Measurements from ENCODE around the gene RALA. TPM values are rescaled to one million over a fixed set of nuclear protein-coding genes. Genes with fewer than 3 reads are reported as not detected.

RALA gene
- total and polyA plus RNA-seq, 2 of the 13 experiments (the other 11 are each of a cell fraction or from before 2014, with no cell fraction given) = 11.8 to 19.5 TPM

DNA sequence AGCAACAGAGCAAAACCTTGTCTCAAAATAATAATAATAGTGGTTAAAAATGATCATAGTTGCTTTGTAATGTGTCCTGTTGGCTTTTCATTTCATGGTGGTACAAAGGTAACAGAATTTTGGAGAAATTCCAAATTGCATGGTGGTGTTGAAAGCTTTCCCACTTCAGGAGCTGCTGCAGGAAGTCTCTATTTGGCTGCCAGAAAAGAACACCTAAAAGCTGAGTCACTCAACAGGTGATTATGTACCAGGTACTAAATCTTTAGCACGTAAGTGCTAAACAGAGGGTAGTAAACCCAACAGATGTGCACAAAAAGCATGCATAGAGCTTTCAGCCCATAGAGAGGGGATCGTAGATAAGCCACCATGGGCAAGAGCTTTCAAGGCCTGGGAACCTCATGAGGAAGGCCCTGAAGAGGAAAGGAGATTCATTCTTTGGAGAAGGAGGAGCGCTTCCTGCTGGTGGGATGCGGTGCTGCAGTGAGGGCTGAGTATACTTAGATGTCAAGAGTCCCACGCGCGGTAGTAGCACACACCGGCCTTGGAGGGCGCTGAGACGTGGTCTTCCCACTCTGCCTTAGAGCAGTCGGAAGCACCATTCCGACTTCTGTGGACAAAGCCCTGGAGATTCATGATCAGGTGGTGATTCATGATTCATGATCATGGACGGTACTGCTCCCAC lies 118.7 kb downstream of the RALA start:
- no peak overlapping the region for H3K4me3 ChIP-seq (replicated peaks in 1 of 3; ENCODE audit: insufficient read depth in 1 of 3, low read depth in 2 of 3, low read length in 3 of 3)
- H3K4me1 ChIP-seq (ENCODE audit: insufficient read depth, low read length) = no peaks in the 10 kb centered on the region
- no peaks in the 10 kb centered on the region for H3K79me2 ChIP-seq (ENCODE audit: insufficient read depth, low read length)
- ChIA-PET CTCF (ENCODE audit: low intra/inter-chr PET ratio, low total read pairs) (no interaction called here), POLR2A (no interaction called here)
- H2AFZ ChIP-seq (ENCODE audit: low read length) = no peak overlapping the region
- intact Hi-C loops (cut with micrococcal nuclease; ENCODE audit: unreplicated experiment) (no loop called here), in situ Hi-C loops (cut with HindIII; ENCODE audit: extremely low pct_ligation_motif_present, low pct_unique_long_range_greater_than_20kb) (no loop called here)
- no peaks in the 10 kb centered on the region for H4K20me1 ChIP-seq (ENCODE audit: insufficient read depth, low read length)
- WGBS (ENCODE audit: low lambda C conversion rate) = 83% methylated on average over 9 of the region's 13 CpGs
- no peaks in the 10 kb centered on the region for H3K27me3 ChIP-seq (ENCODE audit: control insufficient read depth in 1 of 2, insufficient read depth in 2 of 2, low read length in 2 of 2)
- FAIRE-seq (no peak), ATAC-seq (peak; percentile 59), DNase-seq (ENCODE audit: low spot score) (no peak)
- no peaks in the 10 kb centered on the region for H3K36me3 ChIP-seq (replicated peaks in 1 of 2; ENCODE audit: control insufficient read depth in 1 of 2, insufficient read depth in 2 of 2, low read length in 2 of 2)
- BruUV-seq (replicated peaks) = no TSS peak
- no peak overlapping the region for H3K4me2 ChIP-seq (ENCODE audit: low read depth, low read length)
- H3K9me3 ChIP-seq (ENCODE audit: low read length) = no peaks in the 10 kb centered on the region
- no peak overlapping the region for H3K9ac ChIP-seq (ENCODE audit: insufficient read depth, low read depth, low read length)
- TF ChIP-seq, protein P1, sequence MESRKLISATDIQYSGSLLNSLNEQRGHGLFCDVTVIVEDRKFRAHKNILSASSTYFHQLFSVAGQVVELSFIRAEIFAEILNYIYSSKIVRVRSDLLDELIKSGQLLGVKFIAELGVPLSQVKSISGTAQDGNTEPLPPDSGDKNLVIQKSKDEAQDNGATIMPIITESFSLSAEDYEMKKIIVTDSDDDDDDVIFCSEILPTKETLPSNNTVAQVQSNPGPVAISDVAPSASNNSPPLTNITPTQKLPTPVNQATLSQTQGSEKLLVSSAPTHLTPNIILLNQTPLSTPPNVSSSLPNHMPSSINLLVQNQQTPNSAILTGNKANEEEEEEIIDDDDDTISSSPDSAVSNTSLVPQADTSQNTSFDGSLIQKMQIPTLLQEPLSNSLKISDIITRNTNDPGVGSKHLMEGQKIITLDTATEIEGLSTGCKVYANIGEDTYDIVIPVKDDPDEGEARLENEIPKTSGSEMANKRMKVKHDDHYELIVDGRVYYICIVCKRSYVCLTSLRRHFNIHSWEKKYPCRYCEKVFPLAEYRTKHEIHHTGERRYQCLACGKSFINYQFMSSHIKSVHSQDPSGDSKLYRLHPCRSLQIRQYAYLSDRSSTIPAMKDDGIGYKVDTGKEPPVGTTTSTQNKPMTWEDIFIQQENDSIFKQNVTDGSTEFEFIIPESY (CRISPR knock-in tag; IDR thresholded peaks at IDR 0.05) = peak; percentile 14; the same call in 1 of the 2 replicates
- TF ChIP-seq, protein P2, sequence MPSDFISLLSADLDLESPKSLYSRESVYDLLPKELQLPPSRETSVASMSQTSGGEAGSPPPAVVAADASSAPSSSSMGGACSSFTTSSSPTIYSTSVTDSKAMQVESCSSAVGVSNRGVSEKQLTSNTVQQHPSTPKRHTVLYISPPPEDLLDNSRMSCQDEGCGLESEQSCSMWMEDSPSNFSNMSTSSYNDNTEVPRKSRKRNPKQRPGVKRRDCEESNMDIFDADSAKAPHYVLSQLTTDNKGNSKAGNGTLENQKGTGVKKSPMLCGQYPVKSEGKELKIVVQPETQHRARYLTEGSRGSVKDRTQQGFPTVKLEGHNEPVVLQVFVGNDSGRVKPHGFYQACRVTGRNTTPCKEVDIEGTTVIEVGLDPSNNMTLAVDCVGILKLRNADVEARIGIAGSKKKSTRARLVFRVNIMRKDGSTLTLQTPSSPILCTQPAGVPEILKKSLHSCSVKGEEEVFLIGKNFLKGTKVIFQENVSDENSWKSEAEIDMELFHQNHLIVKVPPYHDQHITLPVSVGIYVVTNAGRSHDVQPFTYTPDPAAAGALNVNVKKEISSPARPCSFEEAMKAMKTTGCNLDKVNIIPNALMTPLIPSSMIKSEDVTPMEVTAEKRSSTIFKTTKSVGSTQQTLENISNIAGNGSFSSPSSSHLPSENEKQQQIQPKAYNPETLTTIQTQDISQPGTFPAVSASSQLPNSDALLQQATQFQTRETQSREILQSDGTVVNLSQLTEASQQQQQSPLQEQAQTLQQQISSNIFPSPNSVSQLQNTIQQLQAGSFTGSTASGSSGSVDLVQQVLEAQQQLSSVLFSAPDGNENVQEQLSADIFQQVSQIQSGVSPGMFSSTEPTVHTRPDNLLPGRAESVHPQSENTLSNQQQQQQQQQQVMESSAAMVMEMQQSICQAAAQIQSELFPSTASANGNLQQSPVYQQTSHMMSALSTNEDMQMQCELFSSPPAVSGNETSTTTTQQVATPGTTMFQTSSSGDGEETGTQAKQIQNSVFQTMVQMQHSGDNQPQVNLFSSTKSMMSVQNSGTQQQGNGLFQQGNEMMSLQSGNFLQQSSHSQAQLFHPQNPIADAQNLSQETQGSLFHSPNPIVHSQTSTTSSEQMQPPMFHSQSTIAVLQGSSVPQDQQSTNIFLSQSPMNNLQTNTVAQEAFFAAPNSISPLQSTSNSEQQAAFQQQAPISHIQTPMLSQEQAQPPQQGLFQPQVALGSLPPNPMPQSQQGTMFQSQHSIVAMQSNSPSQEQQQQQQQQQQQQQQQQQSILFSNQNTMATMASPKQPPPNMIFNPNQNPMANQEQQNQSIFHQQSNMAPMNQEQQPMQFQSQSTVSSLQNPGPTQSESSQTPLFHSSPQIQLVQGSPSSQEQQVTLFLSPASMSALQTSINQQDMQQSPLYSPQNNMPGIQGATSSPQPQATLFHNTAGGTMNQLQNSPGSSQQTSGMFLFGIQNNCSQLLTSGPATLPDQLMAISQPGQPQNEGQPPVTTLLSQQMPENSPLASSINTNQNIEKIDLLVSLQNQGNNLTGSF (CRISPR knock-in tag; IDR thresholded peaks at IDR 0.05) = no peak
- TF ChIP-seq CTCF (CRISPR knock-in tag; IDR thresholded peaks at IDR 0.05) (peak; percentile 38), ZNF343 (CRISPR knock-in tag; IDR thresholded peaks at IDR 0.05) (no peak), STAG1 (CRISPR knock-in tag; IDR thresholded peaks at IDR 0.05) (0 out of 2 replicates have a peak, but pooled peaks have one; percentile 12)
- H3K27ac ChIP-seq (ENCODE audit: extremely low read length, insufficient read depth, low read length) = no peak overlapping the region
